ENCODE measurements around the gene GLCCI1.

Gene GLCCI1

DNA sequence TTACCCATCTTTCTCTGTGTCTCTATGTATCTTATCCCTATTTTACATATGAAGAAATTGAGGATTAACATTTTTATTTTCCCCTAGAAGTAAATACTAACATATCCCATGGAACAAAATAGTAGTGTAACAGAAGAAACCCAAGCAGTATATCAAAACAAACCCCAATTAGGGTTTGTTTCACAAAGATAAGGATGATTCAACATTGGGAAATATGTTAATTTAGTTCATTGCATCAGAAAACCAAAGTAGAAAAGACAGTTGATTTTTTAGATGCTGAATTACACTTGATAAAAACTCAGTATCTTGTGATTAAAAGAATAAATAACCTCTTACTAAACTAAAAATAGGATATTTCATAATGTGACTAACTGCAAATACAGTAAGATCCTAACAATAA is 87.8 kb downstream of the GLCCI1 start:
- Histone ChIP-seq H4K91ac (ENCODE audit: low read length) (no peak overlapping the region), H3K36me3 (ENCODE audit: control insufficient read depth in 1 of 2, insufficient read depth in 2 of 2, low read depth in 1 of 2, low read length in 2 of 2) (peaks cover 0 to 4% of the 10 kb centered on the region in 2 experiments), H3K18ac (ENCODE audit: low read depth in 1 of 2, low read length in 2 of 2) (no peak overlapping the region), H2BK15ac (ENCODE audit: low read depth, poor library complexity, severe bottlenecking) (no peak overlapping the region), H3K27me3 (ENCODE audit: control insufficient read depth in 1 of 2, insufficient read depth in 1 of 2, low read length in 2 of 2) (no peaks in the 10 kb centered on the region), H3K4me2 (ENCODE audit: low read length, poor library complexity, severe bottlenecking) (no peak overlapping the region), H3K27ac (ENCODE audit: low read length, poor library complexity, severe bottlenecking) (no peak overlapping the region), H3K4me3 (ENCODE audit: insufficient read depth in 1 of 2, low read depth in 1 of 2, low read length in 2 of 2) (no peak overlapping the region), H3K9me3 (ENCODE audit: control insufficient read depth, low read length) (no peaks in the 10 kb centered on the region), H3K79me1 (replicated peaks; ENCODE audit: low read length, poor library complexity, severe bottlenecking) (peaks cover 6% of the 10 kb centered on the region), H2BK5ac (ENCODE audit: low read depth, low read length, poor library complexity, severe bottlenecking) (no peak overlapping the region), H2BK120ac (ENCODE audit: low read depth, low read length) (no peak overlapping the region), H4K8ac (ENCODE audit: low read length) (no peak overlapping the region), H2BK12ac (ENCODE audit: low read length in 2 of 2) (no peak overlapping the region), H3K14ac (ENCODE audit: low read length in 2 of 2) (no peak overlapping the region), H2AFZ (ENCODE audit: low read depth, low read length) (no peak overlapping the region), H2AK5ac (ENCODE audit: low read length, severe bottlenecking) (no peak overlapping the region), H3K4ac (ENCODE audit: low read depth in 1 of 2, low read length in 2 of 2) (no peak overlapping the region), H3K23ac (ENCODE audit: low read length in 2 of 2) (no peak overlapping the region), H3K9ac (ENCODE audit: low read length) (no peak overlapping the region), H3K4me1 (ENCODE audit: control insufficient read depth, insufficient read depth, low read depth, low read length) (no peaks in the 10 kb centered on the region)
- DNase-seq = no peak

DNA sequence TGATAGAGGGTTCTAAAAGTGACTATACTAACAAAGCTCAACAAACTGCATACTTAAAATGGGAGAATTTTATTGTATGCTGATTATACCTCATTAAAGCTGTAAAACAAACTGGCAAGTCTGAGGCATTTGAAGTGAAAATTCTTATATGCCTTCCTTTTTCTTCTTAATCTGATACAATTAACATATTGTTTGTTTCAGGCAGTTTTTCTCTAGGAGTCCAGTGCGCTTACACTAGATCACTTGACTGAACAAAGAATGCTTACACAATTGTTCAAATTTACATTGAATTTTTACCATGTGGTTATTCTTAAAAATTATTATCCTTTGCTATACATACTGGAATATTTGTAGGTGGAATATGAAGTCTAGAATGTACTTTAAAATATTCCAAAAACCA is 89.0 kb downstream of the GLCCI1 start:
- DNase-seq = no peak
- WGBS = no CpG with 5 or more reads among the region's 1 CpG
- Histone ChIP-seq H3K23ac (ENCODE audit: low read length in 2 of 2) (no peak overlapping the region), H3K27ac (ENCODE audit: low read length, poor library complexity, severe bottlenecking) (no peak overlapping the region), H4K91ac (ENCODE audit: low read length) (no peak overlapping the region), H3K9ac (ENCODE audit: low read length) (no peak overlapping the region), H3K4me2 (ENCODE audit: low read length, poor library complexity, severe bottlenecking) (no peak overlapping the region), H3K27me3 (ENCODE audit: control insufficient read depth in 1 of 2, insufficient read depth in 1 of 2, low read length in 2 of 2) (no peaks in the 10 kb centered on the region), H3K14ac (ENCODE audit: low read length in 2 of 2) (no peak overlapping the region), H4K8ac (ENCODE audit: low read length) (no peak overlapping the region), H2BK15ac (ENCODE audit: low read depth, poor library complexity, severe bottlenecking) (no peak overlapping the region), H3K79me1 (replicated peaks; ENCODE audit: low read length, poor library complexity, severe bottlenecking) (peaks cover 2% of the 10 kb centered on the region), H3K4me1 (ENCODE audit: control insufficient read depth, insufficient read depth, low read depth, low read length) (no peaks in the 10 kb centered on the region), H3K9me3 (ENCODE audit: control insufficient read depth, low read length) (no peaks in the 10 kb centered on the region), H2AFZ (ENCODE audit: low read depth, low read length) (no peak overlapping the region), H3K18ac (ENCODE audit: low read depth in 1 of 2, low read length in 2 of 2) (no peak overlapping the region), H2AK5ac (ENCODE audit: low read length, severe bottlenecking) (no peak overlapping the region), H2BK5ac (ENCODE audit: low read depth, low read length, poor library complexity, severe bottlenecking) (no peak overlapping the region), H2BK120ac (ENCODE audit: low read depth, low read length) (no peak overlapping the region), H3K4ac (ENCODE audit: low read depth in 1 of 2, low read length in 2 of 2) (no peak overlapping the region), H2BK12ac (ENCODE audit: low read length in 2 of 2) (no peak overlapping the region), H3K4me3 (ENCODE audit: insufficient read depth in 1 of 2, low read depth in 1 of 2, low read length in 2 of 2) (no peak overlapping the region), H3K36me3 (ENCODE audit: control insufficient read depth in 1 of 2, insufficient read depth in 2 of 2, low read depth in 1 of 2, low read length in 2 of 2) (peaks cover 0 to 4% of the 10 kb centered on the region in 2 experiments)

DNA sequence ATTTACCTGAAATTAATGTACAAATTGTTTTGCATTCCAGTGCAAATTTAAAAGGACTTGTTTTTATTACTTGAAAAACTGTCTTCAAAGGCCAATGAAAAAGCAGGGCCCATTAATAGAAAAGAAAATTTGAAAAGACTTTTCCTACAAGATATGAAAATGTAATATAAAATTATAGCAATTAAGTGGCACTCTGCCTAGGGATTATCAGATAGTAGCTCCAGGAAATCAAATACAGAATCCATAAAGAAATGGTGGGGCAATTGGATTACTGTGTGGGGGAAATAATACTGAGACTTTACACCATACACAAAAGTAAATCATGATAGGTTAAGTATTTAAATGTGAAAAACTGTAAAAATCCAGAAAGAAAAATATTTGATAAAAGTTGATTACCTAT is 89.7 kb downstream of the GLCCI1 start:
- Histone ChIP-seq H3K23ac (ENCODE audit: low read length in 2 of 2) (no peak overlapping the region), H3K4me3 (ENCODE audit: insufficient read depth in 1 of 2, low read depth in 1 of 2, low read length in 2 of 2) (no peak overlapping the region), H3K4me1 (ENCODE audit: control insufficient read depth, insufficient read depth, low read depth, low read length) (no peaks in the 10 kb centered on the region), H3K9me3 (ENCODE audit: control insufficient read depth, low read length) (no peaks in the 10 kb centered on the region), H3K4ac (ENCODE audit: low read depth in 1 of 2, low read length in 2 of 2) (no peak overlapping the region), H2AFZ (ENCODE audit: low read depth, low read length) (no peak overlapping the region), H3K27me3 (ENCODE audit: control insufficient read depth in 1 of 2, insufficient read depth in 1 of 2, low read length in 2 of 2) (no peaks in the 10 kb centered on the region), H3K79me1 (replicated peaks; ENCODE audit: low read length, poor library complexity, severe bottlenecking) (peaks cover 2% of the 10 kb centered on the region), H3K36me3 (ENCODE audit: control insufficient read depth in 1 of 2, insufficient read depth in 2 of 2, low read depth in 1 of 2, low read length in 2 of 2) (peaks cover 0 to 4% of the 10 kb centered on the region in 2 experiments), H2AK5ac (ENCODE audit: low read length, severe bottlenecking) (no peak overlapping the region), H3K27ac (ENCODE audit: low read length, poor library complexity, severe bottlenecking) (no peak overlapping the region), H3K9ac (ENCODE audit: low read length) (no peak overlapping the region), H2BK15ac (ENCODE audit: low read depth, poor library complexity, severe bottlenecking) (no peak overlapping the region), H2BK5ac (ENCODE audit: low read depth, low read length, poor library complexity, severe bottlenecking) (no peak overlapping the region), H4K8ac (ENCODE audit: low read length) (no peak overlapping the region), H4K91ac (ENCODE audit: low read length) (no peak overlapping the region), H3K4me2 (ENCODE audit: low read length, poor library complexity, severe bottlenecking) (no peak overlapping the region), H3K14ac (ENCODE audit: low read length in 2 of 2) (no peak overlapping the region), H3K18ac (ENCODE audit: low read depth in 1 of 2, low read length in 2 of 2) (no peak overlapping the region), H2BK12ac (ENCODE audit: low read length in 2 of 2) (no peak overlapping the region), H2BK120ac (ENCODE audit: low read depth, low read length) (no peak overlapping the region)
- DNase-seq = no peak

DNA sequence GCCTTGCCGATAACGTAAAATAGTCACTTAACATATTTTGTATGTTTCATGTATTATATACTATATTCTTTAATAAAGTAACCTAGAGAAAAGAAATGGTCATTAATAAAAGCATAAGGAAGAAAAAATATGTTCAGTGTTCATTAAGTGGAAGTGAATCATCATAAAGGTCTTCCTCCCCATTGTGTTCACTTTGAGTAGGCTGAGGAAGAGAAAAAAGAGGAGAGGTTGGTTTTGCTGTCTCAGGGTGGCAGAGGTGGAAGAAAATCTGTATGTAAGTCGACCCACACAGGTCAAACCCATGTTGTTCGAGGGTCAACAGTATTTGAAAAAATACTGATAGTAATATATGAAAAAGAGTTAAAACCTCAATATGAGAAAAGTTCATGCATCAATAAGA is 90.3 kb downstream of the GLCCI1 start:
- no peak overlapping the region for H2BK15ac ChIP-seq (ENCODE audit: low read depth, poor library complexity, severe bottlenecking)
- no peak overlapping the region for H4K91ac ChIP-seq (ENCODE audit: low read length)
- peaks cover 3% of the 10 kb centered on the region for H3K79me1 ChIP-seq (replicated peaks; ENCODE audit: low read length, poor library complexity, severe bottlenecking)
- H2AFZ ChIP-seq (ENCODE audit: low read depth, low read length) = no peak overlapping the region
- peaks cover 1% of the 10 kb centered on the region for H3K4me1 ChIP-seq (ENCODE audit: control insufficient read depth, insufficient read depth, low read depth, low read length)
- no peak overlapping the region for H2AK5ac ChIP-seq (ENCODE audit: low read length, severe bottlenecking)
- H2BK5ac ChIP-seq (ENCODE audit: low read depth, low read length, poor library complexity, severe bottlenecking) = no peak overlapping the region
- no peak overlapping the region for H2BK12ac ChIP-seq (ENCODE audit: low read length in 2 of 2)
- no peak overlapping the region for H4K8ac ChIP-seq (ENCODE audit: low read length)
- no peaks in the 10 kb centered on the region for H3K27me3 ChIP-seq (ENCODE audit: control insufficient read depth in 1 of 2, insufficient read depth in 1 of 2, low read length in 2 of 2)
- H3K4me3 ChIP-seq (ENCODE audit: insufficient read depth in 1 of 2, low read depth in 1 of 2, low read length in 2 of 2) = no peak overlapping the region
- no peak overlapping the region for H2BK120ac ChIP-seq (ENCODE audit: low read depth, low read length)
- no peak overlapping the region for H3K14ac ChIP-seq (ENCODE audit: low read length in 2 of 2)
- no peak overlapping the region for H3K23ac ChIP-seq (ENCODE audit: low read length in 2 of 2)
- H3K4ac ChIP-seq (ENCODE audit: low read depth in 1 of 2, low read length in 2 of 2) = no peak overlapping the region
- no peak overlapping the region for H3K4me2 ChIP-seq (ENCODE audit: low read length, poor library complexity, severe bottlenecking)
- no peak overlapping the region for H3K9ac ChIP-seq (ENCODE audit: low read length)
- no peak for DNase-seq
- no peak overlapping the region for H3K27ac ChIP-seq (ENCODE audit: low read length, poor library complexity, severe bottlenecking)
- H3K36me3 ChIP-seq (ENCODE audit: control insufficient read depth in 1 of 2, insufficient read depth in 2 of 2, low read depth in 1 of 2, low read length in 2 of 2) = peaks cover 0 to 4% of the 10 kb centered on the region in 2 experiments
- H3K9me3 ChIP-seq (ENCODE audit: control insufficient read depth, low read length) = no peaks in the 10 kb centered on the region
- WGBS = 67% methylated on average over 1 of the region's 4 CpGs
- H3K18ac ChIP-seq (ENCODE audit: low read depth in 1 of 2, low read length in 2 of 2) = no peak overlapping the region
